Osteoblast (primary cell): ENCODE measurements around the gene AXIN1. TPM values are rescaled to one million over a fixed set of nuclear protein-coding genes. Genes with fewer than 3 reads are reported as not detected.

ENCODE experiments used
- DNase-seq: peaks from one replicate; pipeline ENCODE4 v3.0.0; 2011; ENCODE audit warnings: low spot score, mixed read lengths; ENCODE audit not compliant: insufficient read length; ENCODE audit errors: missing footprints
- H2AFZ ChIP-seq: 2 replicates; pipeline ENCODE4 v1.6.0; 2011; ENCODE audit warnings: mild to moderate bottlenecking, low read length
- H3K27ac ChIP-seq: 2 replicates; pipeline ENCODE4 v1.5.1; 2011; ENCODE audit warnings: mild to moderate bottlenecking, low read depth, low read length, moderate library complexity
- H3K27me3 ChIP-seq: 2 replicates; pipeline ENCODE4 v1.6.0; 2012; ENCODE audit warnings: mild to moderate bottlenecking, control low read depth, inconsistent platforms, low read length, moderate library complexity; ENCODE audit not compliant: insufficient read depth
- H3K36me3 ChIP-seq: 2 replicates; pipeline ENCODE4 v1.5.1; 2011; ENCODE audit warnings: mild to moderate bottlenecking, low read length, control low read depth, moderate library complexity; ENCODE audit not compliant: insufficient read depth
- H3K4me1 ChIP-seq: 2 replicates; pipeline ENCODE4 v1.5.1; 2011; ENCODE audit warnings: mild to moderate bottlenecking, low read length, control low read depth, moderate library complexity; ENCODE audit not compliant: insufficient read depth
- H3K4me2 ChIP-seq: 2 replicates; pipeline ENCODE4 v1.6.0; 2011; ENCODE audit warnings: mild to moderate bottlenecking, low read length; ENCODE audit not compliant: insufficient read depth
- H3K4me3 ChIP-seq: fragments of 200-600 bp; sonication (generic); 3 replicates; pipeline ENCODE4 v1.5.1; 2012; ENCODE audit warnings: mild to moderate bottlenecking, low read length, inconsistent platforms; ENCODE audit not compliant: insufficient read depth
- H3K79me2 ChIP-seq: 2 replicates; pipeline ENCODE4 v1.6.0; 2012; ENCODE audit warnings: mild to moderate bottlenecking, low read length, control low read depth, inconsistent platforms; ENCODE audit not compliant: insufficient read depth
- H3K9me3 ChIP-seq: 2 replicates; pipeline ENCODE4 v1.5.1; 2011; ENCODE audit warnings: low read depth, low read length, control low read depth
- H4K20me1 ChIP-seq: 2 replicates; pipeline ENCODE4 v1.6.0; 2012; ENCODE audit warnings: mild to moderate bottlenecking, low read length, control low read depth; ENCODE audit not compliant: insufficient read depth
- CTCF ChIP-seq: IDR thresholded peaks from 2 replicates; pipeline ENCODE4 v1.5.1; 2011; ENCODE audit warnings: mild to moderate bottlenecking, low read depth, low read length, moderate library complexity; ENCODE audit errors: extremely low read depth
- total RNA-seq: library from RNA; depleted of rRNA; stranded (reverse); fragments of >200 nt; gene quantifications from 2 replicates; pipeline ENCODE4 v1.2.3, GENCODE V29; 2012

The AXIN1 gene
- total RNA-seq, 1 donor: 21.7 TPM

DNA sequence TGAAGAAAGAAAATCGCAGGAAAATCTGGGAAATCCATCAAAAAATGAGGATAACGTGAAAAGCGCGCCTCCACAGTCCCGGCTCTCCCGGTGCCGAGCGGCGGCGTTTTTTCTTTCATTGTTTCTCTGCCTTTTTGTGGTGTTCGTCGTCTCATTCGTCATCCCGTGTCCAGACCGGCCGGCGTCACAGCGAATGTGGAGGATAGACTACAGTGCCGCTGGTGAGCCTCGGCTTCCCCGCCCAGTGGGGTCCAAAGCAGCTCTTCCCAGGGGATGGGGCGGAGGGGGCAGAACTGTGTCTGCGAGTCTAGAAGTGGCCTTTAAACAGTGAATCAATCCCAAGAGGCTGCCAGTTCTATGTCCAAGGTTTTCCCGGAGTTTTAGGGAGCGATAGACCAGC is 98.1 kb downstream of the AXIN1 start:
- no peak overlapping the region for H2AFZ ChIP-seq
- peak; percentile 36 for DNase-seq
- no peaks in the 10 kb centered on the region for H3K9me3 ChIP-seq
- H3K27ac ChIP-seq: no peak overlapping the region
- H3K36me3 ChIP-seq: peaks cover 21% of the 10 kb centered on the region
- H3K27me3 ChIP-seq: no peaks in the 10 kb centered on the region
- no peak for TF ChIP-seq CTCF
- no peaks in the 10 kb centered on the region for H3K4me1 ChIP-seq
- H3K4me3 ChIP-seq: no peak overlapping the region
- no peaks in the 10 kb centered on the region for H4K20me1 ChIP-seq
- no peaks in the 10 kb centered on the region for H3K79me2 ChIP-seq
- H3K4me2 ChIP-seq: no peak overlapping the region

- Histone ChIP-seq H4K20me1 (no peaks in the 10 kb centered on the region), H3K4me3 (no peak overlapping the region)
- no peak for TF ChIP-seq CTCF
Measured at GRCh38 chr16:253833-254232, 98.7 kb downstream of the AXIN1 start.

GRCh38 chr16:252366-253337 is 99.9 kb downstream of the AXIN1 start:
- Histone ChIP-seq H2AFZ (no peak overlapping the region), H3K36me3 (peaks cover 16% of the 10 kb centered on the region), H3K27me3 (no peaks in the 10 kb centered on the region), H3K79me2 (no peaks in the 10 kb centered on the region), H3K4me3 (no peak overlapping the region), H3K27ac (no peak overlapping the region), H3K9me3 (no peaks in the 10 kb centered on the region), H3K4me1 (no peaks in the 10 kb centered on the region), H3K4me2 (no peak overlapping the region), H4K20me1 (no peaks in the 10 kb centered on the region)
- no peak for TF ChIP-seq CTCF
- peak; percentile 43 for DNase-seq

More at GRCh38 chr16:253833-254232, 98.7 kb downstream of the AXIN1 start:
- Histone ChIP-seq H3K27ac (no peak overlapping the region), H3K36me3 (peaks cover 16% of the 10 kb centered on the region), H3K4me1 (no peaks in the 10 kb centered on the region), H3K4me2 (no peak overlapping the region), H3K9me3 (no peaks in the 10 kb centered on the region), H3K79me2 (no peaks in the 10 kb centered on the region), H3K27me3 (no peaks in the 10 kb centered on the region), H2AFZ (no peak overlapping the region)
- peak; percentile 8 for DNase-seq

- Histone ChIP-seq H4K20me1 (peaks cover 3% of the 10 kb centered on the region), H3K27ac (no peak overlapping the region), H3K4me3 (no peak overlapping the region), H3K79me2 (peaks cover 4% of the 10 kb centered on the region), H3K4me2 (no peak overlapping the region), H3K36me3 (peaks cover 8% of the 10 kb centered on the region), H2AFZ (no peak overlapping the region), H3K4me1 (no peaks in the 10 kb centered on the region), H3K27me3 (no peaks in the 10 kb centered on the region), H3K9me3 (no peaks in the 10 kb centered on the region)
- DNase-seq: peak; percentile 32
- TF ChIP-seq CTCF: no peak
Measured at GRCh38 chr16:249431-249830, 103.1 kb downstream of the AXIN1 start.
